HepG2 (cell line): ENCODE data around the gene KLHL35. TPM values are rescaled to one million over a fixed set of nuclear protein-coding genes. Genes with fewer than 3 reads are reported as not detected.

Experiments used
- ATAC-seq: fragments of 200-7000 bp; cut with Tn5 transposase; 3 replicates; pipeline ENCODE4 v1.9.1; 2020; ENCODE audit warnings: mild to moderate bottlenecking, moderate library complexity
- BruUV-seq: library from RNA; stranded (reverse); fragments of 400-500 nt; replicated peaks from 2 replicates; lab custom pipeline; 2021; lab: Mats Ljungman, UMichigan
- CTCF ChIA-PET: fragments of 300-600 bp; formaldehyde crosslinking; extraction: SDS; loops from one replicate; lab custom pipeline; 2021; ENCODE audit warnings: low total read pairs, inconsistent platforms, low intra/inter-chr PET ratio; lab: Yijun Ruan, JAX
- POLR2A ChIA-PET: fragments of 350-600 bp; sonication (Branson Sonifier 250); formaldehyde crosslinking; loops from one replicate; lab custom pipeline; 2020; ENCODE audit warnings: antibody characterized with exemption, inconsistent platforms; lab: Yijun Ruan, JAX
- DNase-seq: peaks from one replicate; pipeline ENCODE4 v3.0.0-alpha.2; 2015; ENCODE audit warnings: low spot score
- FAIRE-seq: peaks from 3 replicates; lab custom pipeline; 2011; peaks lifted over from hg19 to GRCh38; lab: Jason Lieb, UNC
- H2AFZ ChIP-seq: one replicate; pipeline ENCODE4 v1.6.1; 2011; ENCODE audit warnings: low read length, inconsistent platforms
- H3K27ac ChIP-seq: fragments of 300-600 bp; 3 replicates; pipeline ENCODE4 v1.8.0; 2011; ENCODE audit warnings: mixed run types, mild to moderate bottlenecking, mixed read lengths, low read length, inconsistent platforms; ENCODE audit not compliant: insufficient read depth; ENCODE audit errors: extremely low read length
- H3K27me3 ChIP-seq, 2 experiments: fragments of 200-600 bp in 1 of 2; 2 replicates in 1 of 2; 3 replicates in 1 of 2; pipeline versions ENCODE4 v1.6.0 to v1.8.0; 2011; ENCODE audit warnings: low read length in 2 of 2, mild to moderate bottlenecking in 2 of 2, moderate library complexity in 2 of 2, inconsistent platforms in 1 of 2; ENCODE audit not compliant: insufficient read depth in 2 of 2, control insufficient read depth in 1 of 2
- H3K36me3 ChIP-seq, 2 experiments: fragments of 200-600 bp in 1 of 2; replicated peaks in 1 of 2; 2 replicates in 1 of 2; 3 replicates in 1 of 2; pipeline versions ENCODE4 v1.5.1 to v1.8.0; 2011; ENCODE audit warnings: low read length in 2 of 2, inconsistent platforms in 1 of 2; ENCODE audit not compliant: insufficient read depth in 2 of 2, control insufficient read depth in 1 of 2
- H3K4me1 ChIP-seq: 2 replicates; pipeline ENCODE4 v1.5.1; 2012; ENCODE audit warnings: low read length, inconsistent platforms; ENCODE audit not compliant: insufficient read depth
- H3K4me2 ChIP-seq: 2 replicates; pipeline ENCODE4 v1.6.0; 2011; ENCODE audit warnings: low read depth, low read length, inconsistent platforms
- H3K4me3 ChIP-seq, 3 experiments: fragments of 200-600 bp in 1 of 3; sonication (generic), shearing (Covaris generic) in 1 of 3; replicated peaks in 1 of 3; 2 replicates each; pipeline ENCODE4 v1.5.1; 2011 to 2016; ENCODE audit warnings: low read length in 3 of 3, inconsistent platforms in 2 of 3, low read depth in 2 of 3, mild to moderate bottlenecking in 2 of 3, control low read depth in 1 of 3, mixed read lengths in 1 of 3; ENCODE audit not compliant: insufficient read depth in 1 of 3
- H3K79me2 ChIP-seq: one replicate; pipeline ENCODE4 v1.6.1; 2011; ENCODE audit warnings: low read length, inconsistent platforms; ENCODE audit not compliant: insufficient read depth
- H3K9ac ChIP-seq: 2 replicates; pipeline ENCODE4 v1.6.0; 2011; ENCODE audit warnings: mild to moderate bottlenecking, low read depth, low read length, inconsistent platforms; ENCODE audit not compliant: insufficient read depth
- H3K9me3 ChIP-seq: 2 replicates; pipeline ENCODE4 v1.5.1; 2012; ENCODE audit warnings: mild to moderate bottlenecking, low read length
- H4K20me1 ChIP-seq: 2 replicates; pipeline ENCODE4 v1.6.0; 2011; ENCODE audit warnings: inconsistent platforms, mild to moderate bottlenecking, low read length, moderate library complexity; ENCODE audit not compliant: insufficient read depth
- CEBPG ChIP-seq: IDR thresholded peaks from 2 replicates; pipeline ENCODE4 v1.6.1; 2016
- EED ChIP-seq: sonication (generic); formaldehyde crosslinking; IDR thresholded peaks from 2 replicates; pipeline ENCODE4 v1.5.0; 2020; ENCODE audit warnings: mild to moderate bottlenecking, missing genetic modification reagents
- ETV5 ChIP-seq: IDR thresholded peaks from 2 replicates; pipeline ENCODE4 v1.6.1; 2018; ENCODE audit warnings: missing biosample characterization, missing genetic modification reagents, inconsistent platforms, borderline replicate concordance
- FLYWCH1 ChIP-seq: sonication (generic); formaldehyde crosslinking; IDR thresholded peaks from 2 replicates; pipeline ENCODE4 v1.8.1; 2023; ENCODE audit warnings: mild to moderate bottlenecking, missing genetic modification reagents
- GABPA ChIP-seq, 2 experiments: IDR thresholded peaks; 2 replicates each; pipeline ENCODE4 v1.6.1; 2011 to 2016; ENCODE audit warnings: low read depth in 2 of 2, low read length in 1 of 2, missing biosample characterization in 1 of 2, missing genetic modification characterization in 1 of 2
- LCORL ChIP-seq, 2 experiments: fragments of 450-650 bp in 1 of 2; sonication (generic) in 1 of 2; formaldehyde crosslinking in 1 of 2; IDR thresholded peaks; 2 replicates each; pipeline versions ENCODE4 v1.5.0 to v1.6.1; 2017 to 2020; ENCODE audit warnings: antibody characterized with exemption in 1 of 2, missing genetic modification reagents in 1 of 2
- SMAD1 ChIP-seq: sonication (generic); formaldehyde crosslinking; IDR thresholded peaks from 2 replicates; pipeline ENCODE4 v1.4.0; 2020; ENCODE audit warnings: missing genetic modification reagents, low read depth, mild to moderate bottlenecking, borderline replicate concordance
- ZNF629 ChIP-seq: sonication (generic); formaldehyde crosslinking; conservative IDR thresholded peaks from 2 replicates; pipeline ENCODE4 v1.5.0; 2020; ENCODE audit warnings: missing genetic modification reagents
- WGBS: methylation state at CpG from one replicate; pipeline ENCODE4 v1.1.6; 2017; ENCODE audit warnings: low lambda C conversion rate; 5-methylcytosine and 5-hydroxymethylcytosine counted together
- in situ Hi-C: cut with HindIII; loops from 2 replicates; pipeline ENCODE4 v1.10.0; 2017; ENCODE audit warnings: low pct_unique_long_range_greater_than_20kb; ENCODE audit not compliant: extremely low pct_ligation_motif_present
- intact Hi-C: fragments of 100-400 bp; cut with micrococcal nuclease; formaldehyde crosslinking; loops from one replicate; pipeline ENCODE4 v1.10.0; 2022; ENCODE audit not compliant: unreplicated experiment
- polyA plus RNA-seq, 8 experiments: library from polyadenylated mRNA; depleted of rRNA in 3 of 8; stranded (reverse) in 7 of 8; unstranded in 1 of 8; fragments of >200 nt; fragmentation: Illumina TruSeq in 4 of 8; extraction: Trizol in 4 of 8; gene quantifications; 2 replicates each; pipeline versions ENCODE4 v1.2.1 to v1.2.3, GENCODE V29; 2011 to 2016; ENCODE audit warnings: low read depth in 4 of 8, missing spikeins in 1 of 8, mixed read lengths in 1 of 8; ENCODE audit not compliant: insufficient read depth in 1 of 8
- total RNA-seq, 5 experiments: library from RNA; depleted of rRNA; stranded (reverse); fragments of >200 nt; fragmentation: Illumina TruSeq; extraction: Trizol; gene quantifications; 2 replicates each; pipeline ENCODE4 v1.2.3, GENCODE V29; 2016; ENCODE audit warnings: low read depth in 1 of 5

KLHL35 gene
- total and polyA plus RNA-seq, 2 of the 13 experiments (the other 11 are each of a cell fraction or from before 2014, with no cell fraction given), result not detected

- no peak for FAIRE-seq
- Histone ChIP-seq H3K27ac (no peak overlapping the region), H4K20me1 (no peaks in the 10 kb centered on the region), H3K9me3 (no peaks in the 10 kb centered on the region), H3K36me3 (peaks cover 45 to 74% of the 10 kb centered on the region in 2 experiments), H3K4me1 (0 out of 2 replicates have a peak, but pooled peaks cover 10% of the 10 kb centered on the region), H2AFZ (no peak overlapping the region), H3K4me2 (no peak overlapping the region), H3K27me3 (no peaks in the 10 kb centered on the region), H3K79me2 (no peaks in the 10 kb centered on the region), H3K4me3 (no peak overlapping the region), H3K9ac (no peak overlapping the region)
- no peak for ATAC-seq
- BruUV-seq, result no TSS peak
- no peak for DNase-seq
- 100% methylated on average over 8 of the region's 9 CpGs for WGBS
- in situ Hi-C loops, result no loop called here
- POLR2A ChIA-PET, result no interaction called here
- CTCF ChIA-PET, result no interaction called here
- TF ChIP-seq EED (no peak), LCORL (IDR thresholded peaks at IDR 0.05) (0 out of 2 replicates have a peak, but pooled peaks have one; percentile 44), LCORL (CRISPR knock-in tag; IDR thresholded peaks at IDR 0.05) (no peak), ZNF629 (0 out of 2 replicates have a peak, but pooled peaks have one; percentile 20)
- intact Hi-C loops, result no loop called here
Measured at GRCh38 chr11:75475767-75476650, 43.0 kb upstream of the KLHL35 start.

GRCh38 chr11:75474878-75475766, 42.1 kb upstream of the KLHL35 start:
- ATAC-seq, result no peak
- no peak overlapping the region for H3K4me2 ChIP-seq
- DNase-seq, result no peak
- POLR2A ChIA-PET, result no interaction called here
- TF ChIP-seq SMAD1 (CRISPR knock-in tag) (no peak), CEBPG (0 out of 2 replicates have a peak, but pooled peaks have one; percentile 21), ZNF629 (peak; percentile 80), GABPA (IDR thresholded peaks at IDR 0.05; ENCODE audit: low read depth, low read length) (no peak), GABPA (CRISPR knock-in tag; IDR thresholded peaks at IDR 0.05; ENCODE audit: low read depth) (no peak), FLYWCH1 (CRISPR knock-in tag) (no peak), ETV5 (CRISPR knock-in tag) (no peak)
- in situ Hi-C loops, result no loop called here
- no peak overlapping the region for H3K27ac ChIP-seq
- H3K27me3 ChIP-seq, result no peaks in the 10 kb centered on the region
- WGBS, result 85% methylated on average over 16 of the region's 16 CpGs
- CTCF ChIA-PET, result no interaction called here
- no peak overlapping the region for H3K4me3 ChIP-seq
- H3K36me3 ChIP-seq, result peaks cover 41 to 75% of the 10 kb centered on the region in 2 experiments
- no peaks in the 10 kb centered on the region for H3K9me3 ChIP-seq
- no peak overlapping the region for H2AFZ ChIP-seq
- 0 out of 2 replicates have a peak, but pooled peaks cover 10% of the 10 kb centered on the region for H3K4me1 ChIP-seq
- no TSS peak for BruUV-seq
- H3K9ac ChIP-seq, result no peak overlapping the region
- no peaks in the 10 kb centered on the region for H4K20me1 ChIP-seq
- intact Hi-C loops, result no loop called here
- FAIRE-seq, result no peak
- H3K79me2 ChIP-seq, result no peaks in the 10 kb centered on the region
